Pons (tissue), 1 donor: ENCODE measurements around the gene TMA7B.
A peak's percentile ranks its signal among the peaks of the same experiment; 100 is the strongest.

Experiments used
- DNase-seq: peaks from one replicate; pipeline ENCODE4 v3.0.0-alpha.2; 2016; ENCODE audit warnings: low spot score

TMA7B gene

GRCh38 chr22:39959640-39960447 lies at the start of gene TMA7B:
TSS of gene TMA7B (plus strand) at chr22:39960397. CDS start at chr22:39964375, 3,978 bp downstream.
- DNase-seq, result no peak

GRCh38 chr22:39910876-39911613 lies 49.2 kb upstream of the TMA7B start:
- DNase-seq, result no peak

GRCh38 chr22:39913321-39913720 lies 46.9 kb upstream of the TMA7B start:
- DNase-seq, result no peak

- DNase-seq, result no peak
Observed at GRCh38 chr22:39913886-39914285, 46.3 kb upstream of the TMA7B start.

- DNase-seq, result no peak
Observed at GRCh38 chr22:39914584-39914983, 45.6 kb upstream of the TMA7B start.

- peak; percentile 81 for DNase-seq
Observed at GRCh38 chr22:39915295-39915726, 44.9 kb upstream of the TMA7B start.

- peak; percentile 58 for DNase-seq
Observed at GRCh38 chr22:39916496-39916895, 43.7 kb upstream of the TMA7B start.

GRCh38 chr22:39917197-39917643 lies 43.0 kb upstream of the TMA7B start:
- DNase-seq, result no peak

GRCh38 chr22:39917776-39918495 lies 42.3 kb upstream of the TMA7B start:
- DNase-seq, result no peak

- DNase-seq, result no peak
Observed at GRCh38 chr22:39920134-39920743, 40.0 kb upstream of the TMA7B start.

- no peak for DNase-seq
Observed at GRCh38 chr22:39923696-39924095, 36.5 kb upstream of the TMA7B start.

- DNase-seq, result no peak
Observed at GRCh38 chr22:39924286-39924685, 35.9 kb upstream of the TMA7B start.

GRCh38 chr22:39925273-39925672 lies 34.9 kb upstream of the TMA7B start:
- DNase-seq, result no peak

GRCh38 chr22:39925909-39926679 lies 34.1 kb upstream of the TMA7B start:
- no peak for DNase-seq

GRCh38 chr22:39926753-39927152 lies 33.4 kb upstream of the TMA7B start:
- no peak for DNase-seq

GRCh38 chr22:39927544-39927943 lies 32.7 kb upstream of the TMA7B start:
- DNase-seq, result no peak

GRCh38 chr22:39928536-39929520 lies 31.4 kb upstream of the TMA7B start:
- no peak for DNase-seq

- DNase-seq, result no peak
Observed at GRCh38 chr22:39931251-39931650, 28.9 kb upstream of the TMA7B start.

- no peak for DNase-seq
Observed at GRCh38 chr22:39932166-39932565, 28.0 kb upstream of the TMA7B start.
